A549 (cell line): Measurements from ENCODE around the gene DDO. TPM values are rescaled to one million over a fixed set of nuclear protein-coding genes. Genes with fewer than 3 reads are reported as not detected.
"Not testable (repeated sequence)": the region's sequence is repeated elsewhere in the genome, so short reads cannot be mapped to it uniquely, and the experiment has no call there.

ENCODE experiments used
- ATAC-seq, 2 experiments: fragments of 200-7000 bp in 1 of 2; fragments of >200 bp in 1 of 2; cut with Nextera tagmentation in 1 of 2; cut with Tn5 transposase in 1 of 2; 3 replicates each; pipeline versions ENCODE4 v1.8.0 to v1.9.1; 2018 to 2020; ENCODE audit warnings: mild to moderate bottlenecking in 1 of 2, moderate library complexity in 1 of 2
- CTCF ChIA-PET: fragments of 300-600 bp; sonication (Branson Sonifier 250); formaldehyde crosslinking; extraction: SDS; loops from one replicate; lab custom pipeline; 2021; ENCODE audit warnings: antibody characterized with exemption, inconsistent platforms; lab: Yijun Ruan, JAX
- POLR2A ChIA-PET: fragments of 350-600 bp; formaldehyde crosslinking; extraction: SDS; loops from one replicate; lab custom pipeline; 2021; ENCODE audit warnings: antibody characterized with exemption, inconsistent platforms; lab: Yijun Ruan, JAX
- DNase-seq, 2 experiments: peaks; one replicate each; pipeline versions ENCODE4 v3.0.0 to v3.0.0-alpha.2; 2011 to 2016; ENCODE audit warnings: low read depth in 1 of 2, low spot score in 1 of 2
- FAIRE-seq: peaks from 2 replicates; lab custom pipeline; 2011; peaks lifted over from hg19 to GRCh38; lab: Jason Lieb, UNC
- H3K27ac ChIP-seq, 2 experiments: fragments of >200 bp; sonication (Bioruptor Twin); formaldehyde crosslinking; 3 replicates each; pipeline ENCODE4 v1.5.1; 2016 to 2017
- H3K4me1 ChIP-seq: fragments of >200 bp; sonication (Bioruptor Twin); formaldehyde crosslinking; 3 replicates; pipeline ENCODE4 v1.6.1; 2016
- H3K4me2 ChIP-seq: fragments of >200 bp; sonication (Bioruptor Twin); formaldehyde crosslinking; 3 replicates; pipeline ENCODE4 v1.6.1; 2016
- H3K4me3 ChIP-seq: fragments of >200 bp; sonication (Bioruptor Twin); formaldehyde crosslinking; 3 replicates; pipeline ENCODE4 v1.5.1; 2016
- H3K9me3 ChIP-seq: fragments of >200 bp; sonication (Bioruptor Twin); formaldehyde crosslinking; 3 replicates; pipeline ENCODE4 v1.6.1; 2016
- CHD2 ChIP-seq: fragments of 150-350 bp; IDR thresholded peaks from 2 replicates; pipeline ENCODE4 v1.6.1; 2014; ENCODE audit warnings: low read length; ENCODE audit not compliant: partially characterized antibody
- EP300 ChIP-seq, 2 experiments: fragments of >200 bp; sonication (Bioruptor Twin); formaldehyde crosslinking; IDR thresholded peaks; 2 replicates in 1 of 2; 3 replicates in 1 of 2; pipeline ENCODE4 v1.6.1; 2016 to 2017
- ESRRA ChIP-seq: fragments of 150-350 bp; IDR thresholded peaks from 2 replicates; pipeline ENCODE4 v1.6.1; 2014; ENCODE audit warnings: mild to moderate bottlenecking, low read length, borderline replicate concordance
- FOSL2 ChIP-seq, 2 experiments: fragments of 450-650 bp in 1 of 2; fragments of >200 bp in 1 of 2; sonication (Bioruptor Twin) in 1 of 2; formaldehyde crosslinking; IDR thresholded peaks; 2 replicates each; pipeline versions ENCODE4 v1.5.0 to v1.6.1; 2016 to 2020; ENCODE audit warnings: mild to moderate bottlenecking in 1 of 2, moderate library complexity in 1 of 2
- GATA3 ChIP-seq: IDR thresholded peaks from 2 replicates; pipeline ENCODE4 v1.6.1; 2012; ENCODE audit warnings: borderline replicate concordance
- HOXB5 ChIP-seq: fragments of 250-450 bp; sonication (Bioruptor Pico); IDR thresholded peaks from 2 replicates; pipeline ENCODE4 v1.5.0; 2020; ENCODE audit warnings: mild to moderate bottlenecking, moderate library complexity
- MAZ ChIP-seq: fragments of 150-350 bp; IDR thresholded peaks from 2 replicates; pipeline ENCODE4 v1.6.1; 2014; ENCODE audit warnings: antibody characterized with exemption, low read depth, low read length, borderline replicate concordance
- MYC ChIP-seq: IDR thresholded peaks from 2 replicates; pipeline ENCODE4 v1.6.1; 2012; ENCODE audit warnings: mild to moderate bottlenecking, inconsistent platforms, low read length, improper control_type of control experiment, borderline replicate concordance
- NPAS2 ChIP-seq: fragments of 250-450 bp; sonication (Bioruptor Pico); IDR thresholded peaks from 2 replicates; pipeline ENCODE4 v1.8.0; 2022; ENCODE audit warnings: mild to moderate bottlenecking, moderate library complexity, borderline replicate concordance
- NR3C1 ChIP-seq: fragments of >200 bp; sonication (Bioruptor Twin); formaldehyde crosslinking; IDR thresholded peaks from 3 replicates; pipeline ENCODE4 v1.6.1; 2017
- POLR2AphosphoS2 ChIP-seq: conservative IDR thresholded peaks from 2 replicates; pipeline ENCODE4 v1.6.1; 2012; ENCODE audit warnings: low read length, improper control_type of control experiment, inconsistent platforms
- SMC3 ChIP-seq: fragments of >200 bp; sonication (Bioruptor Twin); formaldehyde crosslinking; IDR thresholded peaks from 3 replicates; pipeline ENCODE4 v1.6.1; 2018; ENCODE audit warnings: inconsistent platforms
- TFCP2L1 ChIP-seq: fragments of 250-450 bp; sonication (Bioruptor Pico); IDR thresholded peaks from 2 replicates; pipeline ENCODE4 v1.5.0; 2021; ENCODE audit warnings: mild to moderate bottlenecking
- WGBS: methylation state at CpG from one replicate; pipeline ENCODE4 v1.1.6; 2017; ENCODE audit errors: missing lambda C conversion rate; 5-methylcytosine and 5-hydroxymethylcytosine counted together
- polyA plus RNA-seq, 4 experiments: library from polyadenylated mRNA; depleted of rRNA in 3 of 4; stranded (reverse); fragments of >200 nt; fragmentation: RNase III in 1 of 4; extraction: RNeasy Plus Mini Kit Qiagen cat#74134 plus additional on column Dnase treatment in 1 of 4; gene quantifications; 2 replicates in 3 of 4; 3 replicates in 1 of 4; pipeline ENCODE4 v1.2.3, GENCODE V29; 2011 to 2017
- TF ChIP-seq, protein P1 (sequence below): fragments of 450-650 bp; IDR thresholded peaks from 2 replicates; pipeline ENCODE4 v1.6.1; 2014; ENCODE audit warnings: antibody characterized with exemption
- TF ChIP-seq, protein P2 (sequence below): fragments of 250-450 bp; sonication (Bioruptor Pico); IDR thresholded peaks from 2 replicates; pipeline ENCODE4 v1.5.0; 2021; ENCODE audit warnings: mild to moderate bottlenecking, moderate library complexity, borderline replicate concordance
- TF ChIP-seq, protein P3 (sequence below): IDR thresholded peaks from 2 replicates; pipeline ENCODE4 v1.6.1; 2012

DDO gene
- polyA plus RNA-seq, 2 of the 4 experiments (the other 2 are of a cell fraction), result 0.04 to 0.05 TPM

- Histone ChIP-seq H3K4me2 (no peak overlapping the region), H3K4me3 (no peak overlapping the region), H3K4me1 (no peaks in the 10 kb centered on the region)
- ATAC-seq, result no peak
- CTCF ChIA-PET, result interaction anchor here (0.7 to 2.3 kb wide), 2 partner anchors 8 to 11 kb away, joined by 3 to 7 read pairs; no protein-coding TSS in a partner anchor
- 69% methylated on average over 7 of the region's 7 CpGs for WGBS
- POLR2A ChIA-PET, result no interaction called here
- no peak for FAIRE-seq
- TF ChIP-seq MYC (no peak), CHD2 (no peak), MAZ (no peak)
- TF ChIP-seq, all 56 proteins: peak for 0
- Histone ChIP-seq H3K27ac (no peak overlapping the region), H3K9me3 (no peaks in the 10 kb centered on the region)
- DNase-seq, result no peak
Measured at GRCh38 chr6:110352563-110353262, 62.7 kb downstream of the DDO start.

GRCh38 chr6:110351986-110352385 lies 63.4 kb downstream of the DDO start:
- FAIRE-seq (no peak), DNase-seq (no peak), ATAC-seq (no peak)
- Histone ChIP-seq H3K4me1 (no peaks in the 10 kb centered on the region), H3K9me3 (no peaks in the 10 kb centered on the region), H3K4me3 (no peak overlapping the region), H3K4me2 (no peak overlapping the region), H3K27ac (no peak overlapping the region)
- CTCF ChIA-PET, result no interaction called here
- TF ChIP-seq GATA3, result no peak
- TF ChIP-seq, protein P1, sequence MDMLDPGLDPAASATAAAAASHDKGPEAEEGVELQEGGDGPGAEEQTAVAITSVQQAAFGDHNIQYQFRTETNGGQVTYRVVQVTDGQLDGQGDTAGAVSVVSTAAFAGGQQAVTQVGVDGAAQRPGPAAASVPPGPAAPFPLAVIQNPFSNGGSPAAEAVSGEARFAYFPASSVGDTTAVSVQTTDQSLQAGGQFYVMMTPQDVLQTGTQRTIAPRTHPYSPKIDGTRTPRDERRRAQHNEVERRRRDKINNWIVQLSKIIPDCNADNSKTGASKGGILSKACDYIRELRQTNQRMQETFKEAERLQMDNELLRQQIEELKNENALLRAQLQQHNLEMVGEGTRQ, result no peak
- POLR2A ChIA-PET, result no interaction called here
- 64% methylated on average over 4 of the region's 4 CpGs for WGBS

DNA sequence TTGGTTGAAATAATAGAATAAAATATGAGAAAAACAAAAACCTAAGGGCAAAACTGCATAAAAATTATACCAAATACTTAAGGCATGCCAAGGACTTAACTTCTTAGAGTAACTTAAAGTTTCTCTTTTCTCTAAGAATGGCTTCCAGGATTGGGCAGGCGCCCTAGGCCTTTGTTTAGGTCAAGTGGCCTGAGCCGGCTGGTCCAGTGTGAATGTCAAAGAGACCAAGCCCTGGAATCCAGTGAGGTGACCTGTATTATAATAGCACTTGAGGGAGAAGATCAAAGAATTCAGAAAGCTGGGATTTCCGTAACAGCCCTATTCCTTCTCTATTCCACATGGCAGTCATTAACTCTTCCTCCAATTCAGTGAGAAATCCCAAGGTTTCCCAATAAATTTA lies 63.8 kb downstream of the DDO start:
- no peak for FAIRE-seq
- TF ChIP-seq TFCP2L1 (CRISPR knock-in tag), result no peak
- no peak for TF ChIP-seq EP300 (IDR thresholded peaks at IDR 0.05)
- no peak for TF ChIP-seq HOXB5
- TF ChIP-seq POLR2AphosphoS2, result no peak
- TF ChIP-seq NPAS2 (CRISPR knock-in tag), result no peak
- TF ChIP-seq, protein P2, sequence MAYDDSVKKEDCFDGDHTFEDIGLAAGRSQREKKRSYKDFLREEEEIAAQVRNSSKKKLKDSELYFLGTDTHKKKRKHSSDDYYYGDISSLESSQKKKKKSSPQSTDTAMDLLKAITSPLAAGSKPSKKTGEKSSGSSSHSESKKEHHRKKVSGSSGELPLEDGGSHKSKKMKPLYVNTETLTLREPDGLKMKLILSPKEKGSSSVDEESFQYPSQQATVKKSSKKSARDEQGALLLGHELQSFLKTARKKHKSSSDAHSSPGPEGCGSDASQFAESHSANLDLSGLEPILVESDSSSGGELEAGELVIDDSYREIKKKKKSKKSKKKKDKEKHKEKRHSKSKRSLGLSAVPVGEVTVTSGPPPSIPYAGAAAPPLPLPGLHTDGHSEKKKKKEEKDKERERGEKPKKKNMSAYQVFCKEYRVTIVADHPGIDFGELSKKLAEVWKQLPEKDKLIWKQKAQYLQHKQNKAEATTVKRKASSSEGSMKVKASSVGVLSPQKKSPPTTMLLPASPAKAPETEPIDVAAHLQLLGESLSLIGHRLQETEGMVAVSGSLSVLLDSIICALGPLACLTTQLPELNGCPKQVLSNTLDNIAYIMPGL (CRISPR knock-in tag), result no peak
- TF ChIP-seq FOSL2 (IDR thresholded peaks at IDR 0.05), result no peak
- TF ChIP-seq FOSL2 (CRISPR knock-in tag; IDR thresholded peaks at IDR 0.05), result no peak
- no peak for TF ChIP-seq CHD2
- TF ChIP-seq NR3C1, result no peak
- TF ChIP-seq SMC3, result no peak
- TF ChIP-seq ESRRA, result no peak
- TF ChIP-seq, protein P3, sequence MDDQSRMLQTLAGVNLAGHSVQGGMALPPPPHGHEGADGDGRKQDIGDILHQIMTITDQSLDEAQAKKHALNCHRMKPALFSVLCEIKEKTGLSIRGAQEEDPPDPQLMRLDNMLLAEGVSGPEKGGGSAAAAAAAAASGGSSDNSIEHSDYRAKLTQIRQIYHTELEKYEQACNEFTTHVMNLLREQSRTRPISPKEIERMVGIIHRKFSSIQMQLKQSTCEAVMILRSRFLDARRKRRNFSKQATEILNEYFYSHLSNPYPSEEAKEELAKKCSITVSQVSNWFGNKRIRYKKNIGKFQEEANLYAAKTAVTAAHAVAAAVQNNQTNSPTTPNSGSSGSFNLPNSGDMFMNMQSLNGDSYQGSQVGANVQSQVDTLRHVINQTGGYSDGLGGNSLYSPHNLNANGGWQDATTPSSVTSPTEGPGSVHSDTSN, result no peak
- ChIA-PET CTCF (no interaction called here), POLR2A (no interaction called here)
- Histone ChIP-seq H3K27ac (no peak overlapping the region), H3K9me3 (no peaks in the 10 kb centered on the region), H3K4me3 (no peak overlapping the region), H3K4me1 (no peaks in the 10 kb centered on the region), H3K4me2 (no peak overlapping the region)
- ATAC-seq, result no peak
- DNase-seq, result no peak
- 83% methylated on average over 3 of the region's 3 CpGs for WGBS

DNA sequence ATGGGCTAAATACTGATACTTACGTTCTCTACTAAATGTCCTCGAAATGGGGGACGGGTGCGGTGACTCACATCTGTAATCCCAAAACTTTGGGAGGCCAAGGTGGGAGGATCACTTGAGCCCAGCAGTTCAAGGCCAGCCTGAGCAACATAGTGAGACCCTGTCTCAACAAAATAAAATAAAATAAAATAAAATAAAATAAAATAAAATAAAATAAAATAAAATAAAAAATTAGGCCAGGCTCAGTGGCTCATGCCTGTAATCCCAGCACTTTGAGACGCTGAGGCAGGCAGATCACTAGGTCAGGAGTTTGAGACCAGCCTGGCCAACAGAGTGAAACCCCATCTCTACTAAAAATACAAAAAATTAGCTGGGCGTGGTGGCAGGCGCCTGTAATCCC lies 64.8 kb downstream of the DDO start:
- POLR2A ChIA-PET, DNase-seq, FAIRE-seq: not testable (repeated sequence)

More for the DNA sequence above, 64.8 kb downstream of the DDO start:
- not testable (repeated sequence) for H3K9me3 ChIP-seq, H3K4me2 ChIP-seq, H3K4me1 ChIP-seq, ATAC-seq, H3K4me3 ChIP-seq, H3K27ac ChIP-seq
- CTCF ChIA-PET, result interaction anchor here (0.6 kb wide), 1 partner anchor 1610 kb away, joined by 3 read pairs; no protein-coding TSS in a partner anchor
- 66% methylated on average over 7 of the region's 7 CpGs for WGBS
